Astrocyte (in vitro differentiated cells and primary cell): ENCODE measurements around the gene C10orf53. TPM values are rescaled to one million over a fixed set of nuclear protein-coding genes. Genes with fewer than 3 reads are reported as not detected.
A peak's percentile ranks its signal among the peaks of the same experiment; 100 is the strongest.

Experiments
- DNase-seq: peaks from one replicate; pipeline ENCODE4 v3.0.0-alpha.2; 2010; ENCODE audit warnings: low read depth
- FAIRE-seq: peaks from 2 replicates; lab custom pipeline; 2011; peaks lifted over from hg19 to GRCh38; lab: Jason Lieb, UNC
- H2AFZ ChIP-seq: 2 replicates; pipeline ENCODE4 v1.6.0; 2012; ENCODE audit warnings: low read depth, low read length, inconsistent platforms
- H3K27ac ChIP-seq: 2 replicates; pipeline ENCODE4 v1.5.1; 2011; ENCODE audit warnings: low read depth, low read length, inconsistent platforms
- H3K27me3 ChIP-seq: 2 replicates; pipeline ENCODE4 v1.6.0; 2011; ENCODE audit warnings: low read length, inconsistent platforms; ENCODE audit not compliant: insufficient read depth
- H3K36me3 ChIP-seq: 2 replicates; pipeline ENCODE4 v1.5.1; 2011; ENCODE audit warnings: low read length, inconsistent platforms; ENCODE audit not compliant: insufficient read depth
- H3K4me1 ChIP-seq: 2 replicates; pipeline ENCODE4 v1.5.1; 2011; ENCODE audit warnings: low read length, inconsistent platforms; ENCODE audit not compliant: insufficient read depth
- H3K4me2 ChIP-seq: 2 replicates; pipeline ENCODE4 v1.6.0; 2012; ENCODE audit warnings: low read length, inconsistent platforms
- H3K4me3 ChIP-seq: 2 replicates; pipeline ENCODE4 v1.5.1; 2011; ENCODE audit warnings: low read depth, mild to moderate bottlenecking, low read length, inconsistent platforms; ENCODE audit not compliant: insufficient read depth
- H3K79me2 ChIP-seq: 2 replicates; pipeline ENCODE4 v1.6.0; 2012; ENCODE audit warnings: mild to moderate bottlenecking, low read length, inconsistent platforms; ENCODE audit not compliant: insufficient read depth
- H3K9ac ChIP-seq: 2 replicates; pipeline ENCODE4 v1.6.0; 2012; ENCODE audit warnings: mild to moderate bottlenecking, low read length, inconsistent platforms
- H3K9me3 ChIP-seq: 2 replicates; pipeline ENCODE4 v1.5.1; 2012; ENCODE audit warnings: low read depth, mild to moderate bottlenecking, low read length, inconsistent platforms; ENCODE audit not compliant: insufficient read depth
- H4K20me1 ChIP-seq: 2 replicates; pipeline ENCODE4 v1.6.0; 2012; ENCODE audit warnings: low read length, inconsistent platforms; ENCODE audit not compliant: insufficient read depth
- H3K27ac Mint-ChIP-seq: one replicate; pipeline ENCODE4 v1.8.0; 2021; ENCODE audit warnings: mild to moderate bottlenecking, mixed read lengths; ENCODE audit not compliant: unreplicated experiment
- H3K27me3 Mint-ChIP-seq: one replicate; pipeline ENCODE4 v1.8.0; 2021; ENCODE audit warnings: low read depth, mixed read lengths; ENCODE audit not compliant: unreplicated experiment
- H3K36me3 Mint-ChIP-seq: one replicate; pipeline ENCODE4 v1.8.0; 2021; ENCODE audit warnings: low read depth, mixed read lengths; ENCODE audit not compliant: unreplicated experiment
- H3K4me1 Mint-ChIP-seq: one replicate; pipeline ENCODE4 v1.8.0; 2021; ENCODE audit warnings: low read depth, mixed read lengths; ENCODE audit not compliant: unreplicated experiment
- H3K4me3 Mint-ChIP-seq: one replicate; pipeline ENCODE4 v1.8.0; 2021; ENCODE audit warnings: mild to moderate bottlenecking, moderate library complexity, mixed read lengths; ENCODE audit not compliant: unreplicated experiment
- H3K9me3 Mint-ChIP-seq: one replicate; pipeline ENCODE4 v1.8.0; 2021; ENCODE audit warnings: mild to moderate bottlenecking, mixed read lengths; ENCODE audit not compliant: unreplicated experiment
- EZH2 ChIP-seq: IDR thresholded peaks from 2 replicates; pipeline ENCODE4 v1.6.1; 2012; ENCODE audit warnings: mild to moderate bottlenecking, low read length, inconsistent platforms; ENCODE audit not compliant: insufficient read depth
- total RNA-seq: library from RNA; stranded (reverse); gene quantifications from 2 replicates; pipeline ENCODE4 v1.2.1, GENCODE V29; 2021
- TF ChIP-seq, protein P1 (sequence below): IDR thresholded peaks from 2 replicates; pipeline ENCODE4 v1.5.1; 2011; ENCODE audit warnings: low read depth, mild to moderate bottlenecking, inconsistent platforms, low read length, moderate library complexity; ENCODE audit not compliant: insufficient read depth

Gene C10orf53
- total RNA-seq, 1 donor from 2014 or later, result not detected

DNA sequence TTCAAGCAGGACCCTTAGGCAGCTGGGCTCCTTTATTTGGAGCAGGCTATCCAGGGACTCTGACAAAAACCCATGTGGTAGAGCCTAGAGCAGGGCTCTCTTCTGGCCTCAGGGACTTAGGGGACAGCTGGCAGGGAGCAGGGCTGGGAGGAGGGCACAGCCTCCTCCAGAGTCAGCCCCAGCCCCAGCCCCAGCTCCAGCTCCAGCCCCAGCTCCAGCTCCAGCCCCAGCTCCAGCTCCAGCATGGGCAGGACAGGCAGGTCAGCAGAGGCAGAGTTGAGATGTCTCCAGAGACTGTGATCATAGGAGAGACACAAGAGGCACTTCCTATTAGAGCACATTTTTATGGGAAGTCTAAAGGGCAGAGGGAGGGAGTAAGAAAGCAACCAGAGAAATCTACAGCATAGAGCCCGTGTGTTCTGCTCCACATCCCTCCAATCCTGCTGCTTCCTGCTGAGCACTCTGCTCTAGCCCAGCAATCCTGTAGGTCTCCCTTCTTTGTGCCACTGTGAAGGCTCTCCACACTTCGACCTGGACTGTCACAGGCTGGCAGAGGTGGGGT, 13.3 kb upstream of the C10orf53 start:
- Histone ChIP-seq H3K27me3 (peaks cover 7% of the 10 kb centered on the region), H3K4me1 (no peaks in the 10 kb centered on the region), H3K4me2 (no peak overlapping the region), H3K36me3 (no peaks in the 10 kb centered on the region), H3K4me3 (no peak overlapping the region), H3K79me2 (no peaks in the 10 kb centered on the region), H3K9me3 (no peaks in the 10 kb centered on the region), H4K20me1 (no peaks in the 10 kb centered on the region), H3K27ac (no peak overlapping the region), H2AFZ (no peak overlapping the region), H3K9ac (no peak overlapping the region)
- Mint-ChIP-seq H3K4me3 (no peak overlapping the region), H3K9me3 (peaks cover under 1% of the 10 kb centered on the region), H3K4me1 (no peaks in the 10 kb centered on the region), H3K36me3 (no peaks in the 10 kb centered on the region), H3K27me3 (peaks cover 65% of the 10 kb centered on the region), H3K27ac (no peak overlapping the region)
- FAIRE-seq, result no peak
- TF ChIP-seq, protein P1, sequence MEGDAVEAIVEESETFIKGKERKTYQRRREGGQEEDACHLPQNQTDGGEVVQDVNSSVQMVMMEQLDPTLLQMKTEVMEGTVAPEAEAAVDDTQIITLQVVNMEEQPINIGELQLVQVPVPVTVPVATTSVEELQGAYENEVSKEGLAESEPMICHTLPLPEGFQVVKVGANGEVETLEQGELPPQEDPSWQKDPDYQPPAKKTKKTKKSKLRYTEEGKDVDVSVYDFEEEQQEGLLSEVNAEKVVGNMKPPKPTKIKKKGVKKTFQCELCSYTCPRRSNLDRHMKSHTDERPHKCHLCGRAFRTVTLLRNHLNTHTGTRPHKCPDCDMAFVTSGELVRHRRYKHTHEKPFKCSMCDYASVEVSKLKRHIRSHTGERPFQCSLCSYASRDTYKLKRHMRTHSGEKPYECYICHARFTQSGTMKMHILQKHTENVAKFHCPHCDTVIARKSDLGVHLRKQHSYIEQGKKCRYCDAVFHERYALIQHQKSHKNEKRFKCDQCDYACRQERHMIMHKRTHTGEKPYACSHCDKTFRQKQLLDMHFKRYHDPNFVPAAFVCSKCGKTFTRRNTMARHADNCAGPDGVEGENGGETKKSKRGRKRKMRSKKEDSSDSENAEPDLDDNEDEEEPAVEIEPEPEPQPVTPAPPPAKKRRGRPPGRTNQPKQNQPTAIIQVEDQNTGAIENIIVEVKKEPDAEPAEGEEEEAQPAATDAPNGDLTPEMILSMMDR, result no peak
- TF ChIP-seq EZH2, result no peak
- no peak for DNase-seq

DNA sequence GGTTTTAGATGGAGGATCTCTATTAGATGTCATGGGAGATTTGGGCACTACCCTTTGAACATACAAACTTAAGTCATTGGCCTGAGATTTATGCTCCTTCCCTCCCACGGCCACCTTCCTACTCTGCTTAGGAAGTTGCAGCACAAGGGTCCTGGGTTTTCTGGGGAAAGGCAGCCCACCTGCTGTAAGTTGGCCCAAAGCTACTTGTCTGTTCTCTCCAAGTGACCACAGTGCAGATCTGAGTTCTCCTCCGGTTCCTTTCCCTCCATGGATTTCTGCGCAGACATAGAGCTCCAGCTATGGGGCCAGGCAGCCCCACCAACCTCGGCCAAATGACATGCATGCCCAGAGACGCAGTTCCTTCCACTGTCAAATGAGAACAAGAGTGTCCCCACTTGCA, 12.8 kb upstream of the C10orf53 start:
- H3K27ac ChIP-seq, result no peak overlapping the region
- peaks cover 7% of the 10 kb centered on the region for H3K27me3 ChIP-seq
- no peaks in the 10 kb centered on the region for H3K36me3 ChIP-seq
- Mint-ChIP-seq H3K27ac (no peak overlapping the region), H3K4me1 (no peaks in the 10 kb centered on the region), H3K36me3 (no peaks in the 10 kb centered on the region), H3K9me3 (peaks cover 3% of the 10 kb centered on the region), H3K4me3 (no peak overlapping the region), H3K27me3 (peaks cover 65% of the 10 kb centered on the region)
- no peaks in the 10 kb centered on the region for H3K4me1 ChIP-seq
- no peaks in the 10 kb centered on the region for H4K20me1 ChIP-seq
- no peaks in the 10 kb centered on the region for H3K9me3 ChIP-seq
- no peak overlapping the region for H3K4me3 ChIP-seq
- TF ChIP-seq, protein P1, result no peak
- no peak for TF ChIP-seq EZH2
- no peaks in the 10 kb centered on the region for H3K79me2 ChIP-seq
- no peak overlapping the region for H3K4me2 ChIP-seq
- FAIRE-seq (no peak), DNase-seq (no peak)
- no peak overlapping the region for H2AFZ ChIP-seq
- H3K9ac ChIP-seq, result no peak overlapping the region

DNA sequence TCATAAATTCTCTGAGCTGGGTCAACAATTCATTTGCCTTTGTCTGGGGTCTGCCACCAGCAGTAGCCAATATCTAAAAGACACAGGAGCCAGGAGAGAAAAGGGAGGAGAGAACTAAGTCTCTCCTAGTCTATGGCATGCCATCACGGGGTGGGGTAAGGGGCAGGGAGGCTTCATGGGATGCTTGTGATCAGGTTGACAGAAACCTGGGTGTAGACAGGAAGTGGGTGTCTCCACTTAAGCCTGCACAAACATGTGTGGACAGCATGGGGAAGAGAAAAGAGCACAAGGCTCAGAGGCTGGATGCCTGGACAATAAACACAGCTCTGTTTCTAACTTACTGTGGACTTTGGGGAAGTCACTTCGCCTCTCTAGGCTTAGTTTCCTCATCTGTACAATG, 11.5 kb upstream of the C10orf53 start:
- H3K9ac ChIP-seq, result no peak overlapping the region
- no peaks in the 10 kb centered on the region for H3K9me3 ChIP-seq
- TF ChIP-seq, protein P1, result no peak
- TF ChIP-seq EZH2, result no peak
- H3K27ac ChIP-seq, result no peak overlapping the region
- no peaks in the 10 kb centered on the region for H4K20me1 ChIP-seq
- H2AFZ ChIP-seq, result no peak overlapping the region
- H3K4me3 Mint-ChIP-seq, result no peak overlapping the region
- H3K4me2 ChIP-seq, result no peak overlapping the region
- no peaks in the 10 kb centered on the region for H3K36me3 ChIP-seq
- peaks cover 7% of the 10 kb centered on the region for H3K27me3 ChIP-seq
- H3K9me3 Mint-ChIP-seq, result peaks cover 3% of the 10 kb centered on the region
- DNase-seq (no peak), FAIRE-seq (no peak)
- H3K36me3 Mint-ChIP-seq, result no peaks in the 10 kb centered on the region
- H3K27ac Mint-ChIP-seq, result peak overlapping the region; percentile 1
- H3K4me1 Mint-ChIP-seq, result no peaks in the 10 kb centered on the region
- no peaks in the 10 kb centered on the region for H3K4me1 ChIP-seq
- H3K27me3 Mint-ChIP-seq, result peaks cover 60% of the 10 kb centered on the region
- H3K4me3 ChIP-seq, result no peak overlapping the region
- no peaks in the 10 kb centered on the region for H3K79me2 ChIP-seq
